ENCODE data around the gene BAZ1B.
"Not testable (repeated sequence)": the region's sequence is repeated elsewhere in the genome, so short reads cannot be mapped to it uniquely, and the experiment has no call there.

Gene BAZ1B

GRCh38 chr7:73504920-73505319 lies 17.2 kb downstream of the BAZ1B start:
- no peak overlapping the region for H3K27ac Mint-ChIP-seq
- H3K36me3 Mint-ChIP-seq (ENCODE audit: low read depth) = peaks cover 100% of the 10 kb centered on the region
- H3K4me3 Mint-ChIP-seq = no peak overlapping the region
- intact Hi-C loops (cut with micrococcal nuclease) = loop anchor here (10.0 kb wide), 1 partner anchor 50 kb away; no protein-coding TSS in a partner anchor
- no peaks in the 10 kb centered on the region for H3K27me3 Mint-ChIP-seq
- no peaks in the 10 kb centered on the region for H3K9me3 Mint-ChIP-seq
- H3K4me1 Mint-ChIP-seq (ENCODE audit: low read depth) = no peaks in the 10 kb centered on the region

DNA sequence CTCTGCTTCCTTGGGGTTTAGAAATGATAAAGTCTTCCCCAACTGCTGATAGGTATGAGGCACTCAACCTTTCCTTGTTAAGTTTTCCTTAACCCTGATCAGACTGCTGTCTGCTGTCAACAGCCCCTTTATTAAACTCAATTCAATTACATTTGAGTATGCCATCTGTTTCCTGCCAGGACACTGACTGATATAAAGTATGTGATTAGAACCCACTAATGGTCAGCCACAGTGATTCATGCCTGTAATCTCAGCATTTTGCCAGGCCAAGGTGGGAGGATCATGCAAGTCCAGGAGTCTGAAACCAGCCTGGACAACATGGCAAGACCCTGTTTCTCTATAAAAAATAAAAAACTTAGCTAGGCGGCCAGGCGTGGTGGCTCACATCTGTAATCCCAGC lies 18.1 kb downstream of the BAZ1B start:
- H3K27me3 Mint-ChIP-seq = no peaks in the 10 kb centered on the region
- no peak overlapping the region for H3K4me3 Mint-ChIP-seq
- no peak overlapping the region for H3K27ac Mint-ChIP-seq
- intact Hi-C loops (cut with micrococcal nuclease) = loop anchor here (10.0 kb wide), 1 partner anchor 49 kb away; no protein-coding TSS in a partner anchor
- H3K4me1 Mint-ChIP-seq (ENCODE audit: low read depth) = no peaks in the 10 kb centered on the region
- H3K36me3 Mint-ChIP-seq (ENCODE audit: low read depth) = peaks cover 100% of the 10 kb centered on the region
- H3K9me3 Mint-ChIP-seq = no peaks in the 10 kb centered on the region

DNA sequence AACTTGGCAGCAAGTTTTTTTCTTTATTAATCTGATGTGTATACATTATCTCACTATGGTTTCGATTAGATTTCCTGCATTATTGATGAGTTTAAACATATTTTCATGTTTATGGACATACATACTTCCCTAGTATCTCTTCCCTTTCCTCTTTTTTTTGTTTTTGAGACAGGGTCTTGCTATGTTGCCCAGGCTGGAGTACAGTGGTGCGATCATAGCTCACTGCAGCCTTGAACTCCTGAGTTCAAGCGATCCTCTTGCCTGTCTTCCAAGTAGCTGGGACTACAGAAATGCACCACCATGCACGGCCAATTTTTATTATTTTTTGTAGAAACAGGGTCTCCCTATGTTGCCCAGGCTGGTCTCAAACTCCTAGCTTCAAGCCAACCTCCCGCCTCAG lies 18.9 kb downstream of the BAZ1B start:
- no peak overlapping the region for H3K27ac Mint-ChIP-seq
- H3K4me1 Mint-ChIP-seq (ENCODE audit: low read depth) = no peaks in the 10 kb centered on the region
- intact Hi-C loops (cut with micrococcal nuclease) = loop anchor here (10.0 kb wide), 1 partner anchor 48 kb away; no protein-coding TSS in a partner anchor
- H3K9me3 Mint-ChIP-seq = no peaks in the 10 kb centered on the region
- H3K27me3 Mint-ChIP-seq = no peaks in the 10 kb centered on the region
- H3K4me3 Mint-ChIP-seq = no peak overlapping the region
- H3K36me3 Mint-ChIP-seq (ENCODE audit: low read depth) = peaks cover 100% of the 10 kb centered on the region

GRCh38 chr7:73496626-73497025 lies 25.5 kb downstream of the BAZ1B start:
- Mint-ChIP-seq H3K9me3 (no peaks in the 10 kb centered on the region), H3K4me3 (no peak overlapping the region), H3K4me1 (ENCODE audit: low read depth) (no peaks in the 10 kb centered on the region), H3K27ac (no peak overlapping the region), H3K27me3 (no peaks in the 10 kb centered on the region), H3K36me3 (ENCODE audit: low read depth) (peaks cover 100% of the 10 kb centered on the region)
- intact Hi-C loops (cut with micrococcal nuclease) = no loop called here

- H3K27me3 Mint-ChIP-seq; H3K4me3 Mint-ChIP-seq; intact Hi-C loops (cut with micrococcal nuclease); H3K4me1 Mint-ChIP-seq (ENCODE audit: low read depth); H3K27ac Mint-ChIP-seq; H3K9me3 Mint-ChIP-seq: not testable (repeated sequence)
- H3K36me3 Mint-ChIP-seq (ENCODE audit: low read depth) = peaks cover 100% of the 10 kb centered on the region
These were observed 26.6 kb downstream of the BAZ1B start for GRCh38 chr7:73495507-73495906.

- Mint-ChIP-seq H3K9me3 (no peaks in the 10 kb centered on the region), H3K4me3 (no peak overlapping the region), H3K27me3 (no peaks in the 10 kb centered on the region), H3K4me1 (ENCODE audit: low read depth) (no peaks in the 10 kb centered on the region), H3K36me3 (ENCODE audit: low read depth) (peaks cover 90% of the 10 kb centered on the region), H3K27ac (no peak overlapping the region)
- intact Hi-C loops (cut with micrococcal nuclease) = no loop called here
These were observed 32.1 kb downstream of the BAZ1B start for GRCh38 chr7:73489976-73490375.

- H3K4me1 Mint-ChIP-seq (ENCODE audit: low read depth) = no peaks in the 10 kb centered on the region
- no peaks in the 10 kb centered on the region for H3K27me3 Mint-ChIP-seq
- no peak overlapping the region for H3K4me3 Mint-ChIP-seq
- intact Hi-C loops (cut with micrococcal nuclease) = no loop called here
- H3K9me3 Mint-ChIP-seq = no peaks in the 10 kb centered on the region
- H3K36me3 Mint-ChIP-seq (ENCODE audit: low read depth) = peaks cover 90% of the 10 kb centered on the region
- H3K27ac Mint-ChIP-seq = no peak overlapping the region
These were observed 34.6 kb downstream of the BAZ1B start for GRCh38 chr7:73487486-73487885.

- Mint-ChIP-seq H3K4me3 (no peak overlapping the region), H3K9me3 (no peaks in the 10 kb centered on the region), H3K27ac (no peak overlapping the region), H3K27me3 (no peaks in the 10 kb centered on the region), H3K4me1 (ENCODE audit: low read depth) (peaks cover 5% of the 10 kb centered on the region), H3K36me3 (ENCODE audit: low read depth) (peaks cover 84% of the 10 kb centered on the region)
- intact Hi-C loops (cut with micrococcal nuclease) = no loop called here
These were observed 38.9 kb downstream of the BAZ1B start for GRCh38 chr7:73483171-73483570.

DNA sequence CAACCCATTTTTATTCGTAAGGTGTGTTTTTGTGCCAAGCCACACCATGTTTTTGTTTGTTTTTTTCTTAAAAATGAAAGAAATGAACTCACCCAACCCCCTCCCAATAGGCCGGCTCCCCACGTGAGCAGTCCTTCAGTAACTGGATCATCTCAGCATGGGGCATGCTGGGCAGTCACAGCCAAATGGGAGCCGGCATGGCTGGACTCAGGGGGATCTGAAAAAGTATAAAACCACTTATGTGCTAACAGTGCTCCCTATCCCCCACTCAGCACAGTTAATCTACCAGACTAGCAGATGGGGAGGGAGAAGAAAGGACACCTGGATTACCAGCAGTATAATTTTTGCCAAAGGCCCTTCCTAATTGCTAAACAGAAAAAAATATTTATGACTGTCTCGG lies 39.3 kb downstream of the BAZ1B start:
- Mint-ChIP-seq H3K4me3 (no peak overlapping the region), H3K4me1 (ENCODE audit: low read depth) (peaks cover 7% of the 10 kb centered on the region), H3K36me3 (ENCODE audit: low read depth) (peaks cover 84% of the 10 kb centered on the region), H3K27ac (no peak overlapping the region), H3K27me3 (no peaks in the 10 kb centered on the region), H3K9me3 (no peaks in the 10 kb centered on the region)
- intact Hi-C loops (cut with micrococcal nuclease) = no loop called here

- H3K27ac Mint-ChIP-seq; intact Hi-C loops (cut with micrococcal nuclease): not testable (repeated sequence)
- H3K36me3 Mint-ChIP-seq (ENCODE audit: low read depth) = peaks cover 87% of the 10 kb centered on the region
These were observed 40.6 kb downstream of the BAZ1B start for GRCh38 chr7:73481521-73481920.

DNA sequence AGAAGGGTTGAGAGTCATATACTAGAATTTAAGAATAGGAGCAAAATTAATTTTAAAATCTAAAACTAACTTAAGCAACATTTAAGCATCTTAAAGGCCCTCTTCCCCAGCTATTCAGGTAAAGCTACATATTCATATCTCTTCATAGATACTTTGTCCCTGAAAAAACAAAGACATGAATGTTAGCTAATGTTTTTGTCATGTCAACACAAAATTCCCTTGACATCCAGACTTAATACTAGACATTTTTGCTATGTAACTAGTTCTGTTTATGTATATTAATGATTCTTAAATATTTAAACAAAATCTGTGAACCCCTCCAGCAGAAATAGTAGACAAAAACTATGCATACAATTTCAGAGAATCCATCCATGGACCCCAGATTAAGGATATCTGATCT lies 43.5 kb downstream of the BAZ1B start:
- Mint-ChIP-seq H3K36me3 (ENCODE audit: low read depth) (peaks cover 91% of the 10 kb centered on the region), H3K4me3 (no peak overlapping the region), H3K4me1 (ENCODE audit: low read depth) (peaks cover 16% of the 10 kb centered on the region), H3K27ac (no peak overlapping the region), H3K27me3 (no peaks in the 10 kb centered on the region), H3K9me3 (no peaks in the 10 kb centered on the region)
- intact Hi-C loops (cut with micrococcal nuclease) = no loop called here

More at GRCh38 chr7:73481521-73481920, 40.6 kb downstream of the BAZ1B start:
- H3K4me1 Mint-ChIP-seq (ENCODE audit: low read depth) = peaks cover 16% of the 10 kb centered on the region
- H3K9me3 Mint-ChIP-seq, H3K27me3 Mint-ChIP-seq, H3K4me3 Mint-ChIP-seq: not testable (repeated sequence)

GRCh38 chr7:73477376-73477775 lies 44.7 kb downstream of the BAZ1B start:
- H3K27ac Mint-ChIP-seq = no peak overlapping the region
- H3K36me3 Mint-ChIP-seq (ENCODE audit: low read depth) = peaks cover 84% of the 10 kb centered on the region
- H3K9me3 Mint-ChIP-seq = no peaks in the 10 kb centered on the region
- intact Hi-C loops (cut with micrococcal nuclease) = no loop called here
- H3K4me3 Mint-ChIP-seq = no peak overlapping the region
- no peaks in the 10 kb centered on the region for H3K27me3 Mint-ChIP-seq
- peaks cover 16% of the 10 kb centered on the region for H3K4me1 Mint-ChIP-seq (ENCODE audit: low read depth)

DNA sequence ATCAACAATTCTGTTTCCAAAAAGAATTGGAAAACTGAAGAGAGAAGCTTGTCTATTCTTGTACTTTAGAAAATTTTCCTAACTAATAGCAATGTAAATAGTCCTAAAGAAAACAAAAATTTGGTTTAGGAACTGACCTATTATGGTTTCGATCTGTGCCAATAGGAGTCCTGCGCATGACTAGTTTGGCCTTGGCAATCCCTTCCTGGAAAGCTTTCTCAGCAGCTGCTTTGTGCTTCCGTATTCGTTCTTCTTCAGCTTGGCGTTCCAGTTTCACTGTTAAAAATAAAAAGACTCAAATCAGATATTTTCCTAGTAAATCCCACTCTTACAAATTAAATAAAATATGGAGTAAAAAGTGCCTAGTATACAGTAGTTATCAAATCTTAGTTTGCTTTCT lies 51.9 kb downstream of the BAZ1B start:
- H3K4me3 Mint-ChIP-seq = no peak overlapping the region
- H3K36me3 Mint-ChIP-seq (ENCODE audit: low read depth) = peaks cover 82% of the 10 kb centered on the region
- H3K9me3 Mint-ChIP-seq = no peaks in the 10 kb centered on the region
- H3K27ac Mint-ChIP-seq = no peak overlapping the region
- H3K27me3 Mint-ChIP-seq = no peaks in the 10 kb centered on the region
- no peaks in the 10 kb centered on the region for H3K4me1 Mint-ChIP-seq (ENCODE audit: low read depth)
- intact Hi-C loops (cut with micrococcal nuclease) = no loop called here

- H3K27ac Mint-ChIP-seq; H3K4me1 Mint-ChIP-seq (ENCODE audit: low read depth); H3K9me3 Mint-ChIP-seq; H3K27me3 Mint-ChIP-seq; H3K4me3 Mint-ChIP-seq; intact Hi-C loops (cut with micrococcal nuclease): not testable (repeated sequence)
- H3K36me3 Mint-ChIP-seq (ENCODE audit: low read depth) = peaks cover 90% of the 10 kb centered on the region
These were observed 55.0 kb downstream of the BAZ1B start for GRCh38 chr7:73467046-73467445.

DNA sequence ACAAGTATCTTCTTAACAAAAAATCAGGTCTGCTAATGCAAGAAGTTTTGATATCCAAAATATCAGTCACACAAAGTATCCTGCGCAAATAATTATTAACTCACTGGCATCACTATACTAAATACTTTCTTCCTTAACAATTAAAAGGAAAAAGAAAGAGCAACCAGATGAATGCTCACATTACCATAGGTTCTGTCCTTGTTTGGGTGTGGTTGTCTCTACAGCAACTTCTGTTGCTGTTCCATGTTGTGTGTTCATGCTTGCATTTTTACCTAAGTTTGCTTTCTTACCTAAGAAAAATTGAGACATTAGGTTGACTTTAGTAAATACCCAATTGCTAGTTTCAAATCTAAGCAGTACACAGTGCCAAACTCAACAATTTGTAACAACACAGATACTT lies 56.0 kb downstream of the BAZ1B start:
- H3K36me3 Mint-ChIP-seq (ENCODE audit: low read depth) = peaks cover 95% of the 10 kb centered on the region
- H3K27ac Mint-ChIP-seq = no peak overlapping the region
- no peaks in the 10 kb centered on the region for H3K27me3 Mint-ChIP-seq
- intact Hi-C loops (cut with micrococcal nuclease) = no loop called here
- no peak overlapping the region for H3K4me3 Mint-ChIP-seq
- H3K4me1 Mint-ChIP-seq (ENCODE audit: low read depth) = no peaks in the 10 kb centered on the region
- H3K9me3 Mint-ChIP-seq = no peaks in the 10 kb centered on the region
